Measurements from ENCODE around the gene CDKN2A. TPM values are rescaled to one million over a fixed set of nuclear protein-coding genes. Genes with fewer than 3 reads are reported as not detected.
A peak's percentile ranks its signal among the peaks of the same experiment; 100 is the strongest.

The CDKN2A gene
- under 1 TPM in 1 of 4 donors, not detected in 3; 0.53 TPM for polyA plus RNA-seq (ENCODE audit: insufficient read length in 4 of 4)

- no peak for DNase-seq (ENCODE audit: low read depth in 4 of 4, low spot score in 3 of 4)
Observed at GRCh38 chr9:21993893-21994555, at the start of gene CDKN2A. Gene CDKN2A (minus strand): TSS chr9:21994392.

- DNase-seq (ENCODE audit: low read depth in 4 of 4, low spot score in 3 of 4), result no peak
Observed at GRCh38 chr9:22043928-22044327, 49.7 kb upstream of the CDKN2A start.

GRCh38 chr9:22041775-22042174 lies 47.6 kb upstream of the CDKN2A start:
- DNase-seq (ENCODE audit: low read depth in 4 of 4, low spot score in 3 of 4), result peak in 2 of 4 donors; percentile 2 to 5

DNA sequence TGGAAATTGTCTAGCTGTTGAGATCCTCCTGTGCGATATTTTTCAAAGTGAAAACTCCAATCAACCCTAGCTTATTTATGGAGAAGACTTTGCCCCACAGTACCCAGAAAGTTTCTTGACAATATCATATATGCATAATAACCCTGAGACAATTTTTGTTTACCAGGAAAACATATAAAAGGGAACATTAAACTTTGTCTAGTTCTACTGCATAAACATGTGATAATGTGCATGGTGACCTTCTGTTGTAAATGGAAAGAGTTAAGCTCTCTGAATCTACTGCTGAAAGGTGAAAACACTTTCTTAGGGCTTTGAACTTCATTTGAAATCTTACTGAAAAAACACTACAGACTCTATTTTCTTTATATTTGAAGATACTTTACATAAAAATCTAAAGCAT lies 47.2 kb upstream of the CDKN2A start:
- no peak for DNase-seq (ENCODE audit: low read depth in 4 of 4, low spot score in 3 of 4)

- no peak for DNase-seq (ENCODE audit: low read depth in 4 of 4, low spot score in 3 of 4)
Observed at GRCh38 chr9:22040760-22041159, 46.6 kb upstream of the CDKN2A start.

DNA sequence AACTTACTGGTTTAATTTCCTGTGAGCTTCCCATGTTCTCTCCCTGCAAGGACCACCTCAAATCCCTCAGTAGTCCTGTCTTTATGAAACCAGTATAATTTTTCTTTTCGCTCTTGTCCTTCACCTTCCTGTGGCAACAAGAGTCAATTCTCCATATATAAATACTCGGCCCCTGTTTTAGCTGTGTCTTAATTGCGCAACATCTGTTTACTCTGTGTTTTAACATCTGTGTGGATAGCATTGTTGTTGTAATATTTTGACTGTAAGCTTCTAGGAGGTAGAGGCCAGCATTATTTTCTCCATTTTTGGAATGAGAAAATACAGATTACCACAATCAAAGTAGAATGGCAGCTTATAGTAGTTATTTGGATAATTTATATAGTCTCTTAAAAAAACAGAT lies 45.1 kb upstream of the CDKN2A start:
- DNase-seq (ENCODE audit: low read depth in 4 of 4, low spot score in 3 of 4), result no peak

GRCh38 chr9:22037954-22038690 lies 43.9 kb upstream of the CDKN2A start:
- no peak for DNase-seq (ENCODE audit: low read depth in 4 of 4, low spot score in 3 of 4)

GRCh38 chr9:22036866-22037626 lies 42.9 kb upstream of the CDKN2A start:
- DNase-seq (ENCODE audit: low read depth in 4 of 4, low spot score in 3 of 4), result no peak

DNA sequence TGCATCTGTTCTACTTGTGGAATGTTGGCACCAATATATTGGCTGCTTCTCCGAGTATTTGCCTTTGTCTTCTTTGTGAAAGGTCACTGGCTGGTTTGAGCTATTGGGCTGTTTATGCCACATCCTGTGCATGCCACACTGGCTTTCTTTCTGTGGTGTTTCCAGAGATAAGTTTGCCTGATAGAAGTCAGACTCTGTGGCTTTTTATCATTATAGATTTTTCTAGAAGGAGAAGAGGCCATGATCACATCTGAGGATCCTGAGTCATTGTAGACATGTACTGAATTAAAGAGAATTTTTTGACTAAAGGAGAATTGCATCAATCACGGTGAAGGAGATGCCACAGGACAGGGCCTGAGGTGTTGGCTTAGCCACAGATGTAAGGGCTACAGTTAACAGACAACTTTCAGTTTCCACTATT lies 41.4 kb upstream of the CDKN2A start:
- DNase-seq (ENCODE audit: low read depth in 4 of 4, low spot score in 3 of 4), result no peak

DNA sequence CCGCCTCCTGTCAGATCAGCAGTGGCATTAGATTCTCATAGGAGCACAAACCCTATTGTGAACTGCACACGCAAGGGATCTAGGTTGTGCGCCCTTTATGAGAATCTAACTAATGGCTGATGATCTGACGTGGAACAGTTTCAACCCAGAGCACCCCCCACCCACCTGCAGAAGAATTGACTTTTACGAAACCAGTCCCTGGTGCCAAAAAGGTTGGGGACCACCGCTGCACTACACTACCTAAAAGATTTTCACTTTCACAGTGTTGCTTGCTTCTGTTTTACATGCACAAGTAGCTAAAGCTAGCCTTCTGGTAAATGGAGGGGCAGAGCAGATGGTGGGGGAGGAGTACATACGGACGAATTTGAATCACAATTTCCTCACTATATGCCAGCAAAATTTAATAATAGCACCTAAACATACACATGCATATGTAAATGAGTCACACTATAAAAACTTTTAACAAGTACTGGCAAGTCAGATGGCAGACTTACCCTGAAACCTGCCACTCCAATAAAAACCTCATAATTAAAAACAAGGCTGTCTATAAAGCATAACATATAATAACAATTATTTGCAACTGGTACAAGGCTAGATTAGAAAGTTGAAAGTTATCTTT lies 38.9 kb upstream of the CDKN2A start:
- DNase-seq (ENCODE audit: low read depth in 4 of 4, low spot score in 3 of 4), result no peak

DNA sequence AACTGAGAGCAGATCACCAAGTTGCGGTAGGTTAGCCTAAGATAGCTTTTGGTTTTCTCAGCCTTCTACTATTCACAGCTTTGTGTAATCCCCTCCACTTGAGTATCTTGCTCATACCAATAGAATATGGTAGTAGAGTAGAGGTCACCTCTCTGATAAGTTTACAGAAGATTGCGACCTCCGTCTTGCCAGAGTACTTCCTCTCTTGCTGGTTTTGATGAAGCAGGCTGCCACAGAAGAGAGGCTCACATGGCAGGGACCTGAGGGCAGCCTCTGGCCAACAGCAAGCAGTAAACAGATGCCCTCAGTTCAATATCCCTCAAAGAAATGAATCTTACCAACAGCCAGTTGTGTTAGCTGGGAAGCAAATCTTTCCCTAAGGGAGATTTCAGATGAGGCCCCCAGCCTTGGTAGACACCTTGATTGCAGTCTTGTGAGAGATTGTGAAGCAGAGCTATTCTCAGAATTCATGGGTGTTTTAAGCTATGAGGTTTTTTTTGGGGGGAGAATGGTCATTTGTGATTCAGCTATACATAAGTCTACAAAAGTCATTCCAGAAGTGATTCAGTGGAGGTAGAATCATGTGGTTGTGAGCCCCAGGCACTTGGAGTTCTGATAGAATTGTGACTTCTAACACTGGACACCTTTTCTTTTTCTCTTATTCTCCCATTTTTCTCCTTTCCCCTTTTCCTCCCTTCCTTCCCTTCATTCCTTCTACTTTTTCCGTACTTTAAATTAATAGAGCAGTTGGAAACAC lies 37.6 kb upstream of the CDKN2A start:
- DNase-seq (ENCODE audit: low read depth in 4 of 4, low spot score in 3 of 4), result no peak

DNA sequence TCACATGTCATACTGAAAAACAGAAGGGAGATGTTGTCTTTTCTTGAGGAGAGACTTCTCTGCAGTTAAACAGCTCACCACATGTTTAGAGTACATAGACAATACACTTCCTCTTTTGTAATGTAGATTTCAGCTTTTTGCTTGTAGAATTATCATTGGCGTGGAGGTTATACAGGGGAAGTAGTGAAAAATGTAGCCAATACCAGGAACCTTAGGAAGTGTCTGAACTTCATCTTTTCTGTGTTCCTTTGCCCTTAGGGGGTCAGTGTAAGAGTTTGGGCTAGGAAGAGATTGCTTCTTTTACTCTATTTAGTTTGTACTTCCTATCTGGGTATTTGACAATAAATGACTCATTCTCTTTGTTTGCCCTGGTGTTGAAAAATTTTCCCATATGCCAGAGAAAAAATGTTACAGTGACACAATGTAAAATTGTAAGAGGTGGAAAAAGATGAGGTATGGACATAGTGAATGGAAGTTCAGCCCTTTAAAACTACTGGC lies 36.0 kb upstream of the CDKN2A start:
- no peak for DNase-seq (ENCODE audit: low read depth in 4 of 4, low spot score in 3 of 4)

- DNase-seq (ENCODE audit: low read depth in 4 of 4, low spot score in 3 of 4), result no peak
Observed at GRCh38 chr9:22029231-22029630, 35.0 kb upstream of the CDKN2A start.

GRCh38 chr9:22028394-22028793 lies 34.2 kb upstream of the CDKN2A start:
- DNase-seq (ENCODE audit: low read depth in 4 of 4, low spot score in 3 of 4), result no peak

GRCh38 chr9:22026696-22027095 lies 32.5 kb upstream of the CDKN2A start:
- DNase-seq (ENCODE audit: low read depth in 4 of 4, low spot score in 3 of 4), result no peak

DNA sequence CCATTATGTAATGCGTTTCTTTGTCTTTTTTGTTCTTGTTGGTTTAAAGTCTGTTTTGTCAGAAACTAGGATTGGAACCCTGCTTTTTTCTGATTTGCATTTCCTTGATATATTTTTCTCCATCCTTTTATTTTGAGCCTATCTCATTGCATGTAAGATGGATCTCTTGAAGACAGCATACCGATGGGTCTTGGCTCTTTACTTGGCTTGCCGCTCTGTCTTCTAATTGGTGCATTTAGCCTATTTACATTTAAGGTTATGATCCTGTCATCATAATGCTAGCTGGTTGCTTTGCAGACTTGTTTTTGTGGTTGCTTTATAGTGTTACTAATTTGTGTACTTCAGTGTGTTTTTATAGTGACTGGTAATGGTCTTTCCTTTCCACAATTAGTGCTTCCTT lies 28.2 kb upstream of the CDKN2A start:
- no peak for DNase-seq (ENCODE audit: low read depth in 4 of 4, low spot score in 3 of 4)

- DNase-seq (ENCODE audit: low read depth in 4 of 4, low spot score in 3 of 4), result peak in 3 of 4 donors; percentile 26 to 65 (median 42)
Observed at GRCh38 chr9:22010866-22011625, 16.9 kb upstream of the CDKN2A start.

DNA sequence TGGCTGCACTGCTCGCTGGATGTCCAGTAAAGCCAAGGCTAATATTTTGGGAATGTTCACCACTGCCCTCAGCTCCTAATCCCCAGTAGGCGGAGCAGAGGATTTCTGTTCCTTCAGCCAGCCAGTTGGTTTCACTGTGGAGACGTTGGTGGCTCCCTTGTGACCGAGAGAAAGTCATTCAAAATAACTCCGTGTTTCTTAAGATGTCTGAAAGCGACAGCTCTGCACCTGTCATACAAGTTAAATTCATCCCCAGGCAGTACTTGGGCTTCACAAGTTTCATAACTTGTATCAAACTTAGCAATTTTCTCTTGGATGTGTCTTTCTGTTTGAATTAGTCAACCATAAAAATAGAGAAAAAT lies 15.3 kb upstream of the CDKN2A start:
- DNase-seq (ENCODE audit: low read depth in 4 of 4, low spot score in 3 of 4), result no peak

DNA sequence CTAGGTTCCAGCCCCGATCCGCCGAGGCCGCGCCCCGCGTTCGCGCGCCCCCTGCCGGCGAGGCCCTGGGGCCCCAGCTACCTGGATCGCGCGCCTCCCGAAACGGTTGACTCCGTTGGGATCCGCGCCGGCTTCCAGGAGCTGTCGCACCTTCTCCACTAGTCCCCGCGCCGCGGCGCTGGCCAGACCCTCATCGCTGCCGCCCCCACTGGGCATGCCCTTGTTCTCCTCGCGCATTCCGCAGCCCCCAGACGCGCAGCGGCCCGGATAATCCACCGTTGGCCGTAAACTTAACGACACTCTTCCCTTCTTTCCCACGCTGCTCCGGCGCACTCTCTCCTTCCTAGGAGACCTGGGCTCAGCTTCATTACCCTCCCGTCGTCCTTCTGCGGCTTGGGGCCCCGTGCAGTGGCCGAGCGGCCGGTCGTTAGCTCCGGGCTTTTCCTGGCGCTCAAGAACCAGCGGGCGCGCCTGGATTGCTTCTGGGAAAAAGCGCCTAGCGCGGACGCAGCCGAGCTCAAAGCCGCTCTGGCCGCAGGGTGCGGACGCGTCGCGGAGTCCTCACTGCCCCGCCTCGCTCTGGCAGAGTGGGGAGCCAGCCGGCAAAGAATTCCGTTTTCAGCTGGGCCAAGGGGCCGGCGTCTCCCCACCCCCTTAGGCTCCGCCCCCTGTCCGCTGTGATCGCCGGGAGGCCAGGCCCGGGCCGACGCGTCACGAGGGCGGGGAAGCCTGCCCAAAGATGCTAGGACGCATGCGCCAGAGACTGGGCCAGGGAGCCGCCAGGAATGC lies 14.7 kb upstream of the CDKN2A start, which contains the start of gene CDKN2B:
Gene CDKN2B (minus strand): TSS at position 589 of the 789 bp plus-strand sequence. CDS start 352 bp downstream, at position 237.
- peak in 3 of 4 donors; percentile 63 to 73 (median 66) for DNase-seq (ENCODE audit: low read depth in 4 of 4, low spot score in 3 of 4)

Data from left renal pelvis (tissue), 4 donors.